SU-DHL-6 (cell line): ENCODE results near the gene SLC51A.
"Not testable (repeated sequence)": the region's sequence is repeated elsewhere in the genome, so short reads cannot be mapped to it uniquely, and the experiment has no call there.

ENCODE experiments used
- H2AFZ ChIP-seq: fragments of 200-600 bp; sonication (generic); 2 replicates; pipeline ENCODE4 v1.6.1; 2014; ENCODE audit warnings: low read depth, mild to moderate bottlenecking, moderate library complexity, mixed read lengths, antibody characterized with exemption, low read length; ENCODE audit not compliant: severe bottlenecking
- H3F3A ChIP-seq: fragments of 200-600 bp; shearing (Covaris generic); 2 replicates; pipeline ENCODE4 v1.6.0; 2016; ENCODE audit warnings: antibody characterized with exemption, mild to moderate bottlenecking; ENCODE audit not compliant: insufficient read depth
- H3K27ac ChIP-seq: fragments of 200-600 bp; sonication (generic); 2 replicates; pipeline ENCODE4 v1.5.1; 2016; ENCODE audit warnings: low read depth, mild to moderate bottlenecking, low read length, moderate library complexity, mixed read lengths
- H3K27me3 ChIP-seq: fragments of 200-600 bp; sonication (generic), shearing (Covaris generic); 2 replicates; pipeline ENCODE4 v1.6.0; 2014; ENCODE audit warnings: mild to moderate bottlenecking, low read length
- H3K36me3 ChIP-seq: fragments of 200-600 bp; sonication (generic); 2 replicates; pipeline ENCODE4 v1.6.1; 2014; ENCODE audit warnings: mild to moderate bottlenecking, low read length, mixed read lengths
- H3K4me2 ChIP-seq: fragments of 300-600, 200-600 bp; shearing (Covaris generic), sonication (generic); 2 replicates; pipeline ENCODE4 v1.6.0; 2014; ENCODE audit warnings: low read length, low read depth, mild to moderate bottlenecking; ENCODE audit not compliant: poor library complexity, severe bottlenecking
- H3K4me3 ChIP-seq: fragments of 200-600 bp; sonication (generic); 2 replicates; pipeline ENCODE4 v1.5.1; 2014; ENCODE audit warnings: antibody characterized with exemption, low read length, mild to moderate bottlenecking, mixed read lengths; ENCODE audit not compliant: insufficient read depth, poor library complexity, severe bottlenecking
- H3K79me2 ChIP-seq: fragments of 200-600 bp; sonication (generic); 2 replicates; pipeline ENCODE4 v1.6.1; 2014; ENCODE audit warnings: mild to moderate bottlenecking, low read length, moderate library complexity; ENCODE audit not compliant: insufficient read depth
- H3K9ac ChIP-seq: fragments of 200-600 bp; sonication (generic); 2 replicates; pipeline ENCODE4 v1.7.0; 2014; ENCODE audit warnings: mild to moderate bottlenecking, low read length
- H3K9me2 ChIP-seq: fragments of 200-600 bp; sonication (generic); replicated peaks from 2 replicates; pipeline ENCODE4 v1.6.1; 2014; ENCODE audit warnings: low read length; ENCODE audit not compliant: insufficient read depth
- H3K9me3 ChIP-seq: fragments of 200-600 bp; sonication (generic); 2 replicates; pipeline ENCODE4 v1.6.1; 2014; ENCODE audit warnings: low read length, mixed read lengths; ENCODE audit not compliant: insufficient read depth
- H4K20me1 ChIP-seq: fragments of 200-600 bp; sonication (generic); 2 replicates; pipeline ENCODE4 v1.6.1; 2014; ENCODE audit warnings: low read depth, mild to moderate bottlenecking, antibody characterized with exemption, low read length, moderate library complexity, mixed read lengths
- EZH2phosphoT487 ChIP-seq: fragments of 200-600 bp; sonication (generic), shearing (Covaris generic); conservative IDR thresholded peaks from 2 replicates; pipeline ENCODE4 v1.6.1; 2018; ENCODE audit warnings: mild to moderate bottlenecking, antibody characterized with exemption, low read length, moderate library complexity, mixed read lengths
- TF ChIP-seq, protein P1 (sequence below): fragments of 200-600 bp; sonication (generic); IDR thresholded peaks from one replicate; pipeline ENCODE4 v1.5.1; 2017; ENCODE audit warnings: antibody characterized with exemption, mild to moderate bottlenecking, low read length, moderate library complexity; ENCODE audit not compliant: insufficient read depth, poor library complexity, severe bottlenecking

SLC51A gene

GRCh38 chr3:196180346-196180745 lies 36.0 kb upstream of the SLC51A start:
- H3K4me2 ChIP-seq, result no peak overlapping the region
- H4K20me1 ChIP-seq, result no peaks in the 10 kb centered on the region
- no peak overlapping the region for H3K27ac ChIP-seq
- H2AFZ ChIP-seq, result no peak overlapping the region
- H3K9me2 ChIP-seq, result no peaks in the 10 kb centered on the region
- no peaks in the 10 kb centered on the region for H3F3A ChIP-seq
- H3K4me3 ChIP-seq, result no peak overlapping the region
- no peaks in the 10 kb centered on the region for H3K27me3 ChIP-seq
- TF ChIP-seq, protein P1, sequence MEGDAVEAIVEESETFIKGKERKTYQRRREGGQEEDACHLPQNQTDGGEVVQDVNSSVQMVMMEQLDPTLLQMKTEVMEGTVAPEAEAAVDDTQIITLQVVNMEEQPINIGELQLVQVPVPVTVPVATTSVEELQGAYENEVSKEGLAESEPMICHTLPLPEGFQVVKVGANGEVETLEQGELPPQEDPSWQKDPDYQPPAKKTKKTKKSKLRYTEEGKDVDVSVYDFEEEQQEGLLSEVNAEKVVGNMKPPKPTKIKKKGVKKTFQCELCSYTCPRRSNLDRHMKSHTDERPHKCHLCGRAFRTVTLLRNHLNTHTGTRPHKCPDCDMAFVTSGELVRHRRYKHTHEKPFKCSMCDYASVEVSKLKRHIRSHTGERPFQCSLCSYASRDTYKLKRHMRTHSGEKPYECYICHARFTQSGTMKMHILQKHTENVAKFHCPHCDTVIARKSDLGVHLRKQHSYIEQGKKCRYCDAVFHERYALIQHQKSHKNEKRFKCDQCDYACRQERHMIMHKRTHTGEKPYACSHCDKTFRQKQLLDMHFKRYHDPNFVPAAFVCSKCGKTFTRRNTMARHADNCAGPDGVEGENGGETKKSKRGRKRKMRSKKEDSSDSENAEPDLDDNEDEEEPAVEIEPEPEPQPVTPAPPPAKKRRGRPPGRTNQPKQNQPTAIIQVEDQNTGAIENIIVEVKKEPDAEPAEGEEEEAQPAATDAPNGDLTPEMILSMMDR, result no peak
- no peaks in the 10 kb centered on the region for H3K79me2 ChIP-seq
- H3K36me3 ChIP-seq, result no peaks in the 10 kb centered on the region
- H3K9me3 ChIP-seq, result no peaks in the 10 kb centered on the region
- no peak overlapping the region for H3K9ac ChIP-seq

GRCh38 chr3:196181127-196181546 lies 35.2 kb upstream of the SLC51A start:
- H3K4me3 ChIP-seq, result no peak overlapping the region
- no peak for TF ChIP-seq EZH2phosphoT487
- TF ChIP-seq, protein P1, result no peak
- H3K9ac ChIP-seq, result no peak overlapping the region
- no peaks in the 10 kb centered on the region for H3K79me2 ChIP-seq
- H3K36me3 ChIP-seq, result no peaks in the 10 kb centered on the region
- H4K20me1 ChIP-seq, result no peaks in the 10 kb centered on the region
- H3K9me3 ChIP-seq, result no peaks in the 10 kb centered on the region
- H2AFZ ChIP-seq, result no peak overlapping the region
- H3K9me2 ChIP-seq, result no peaks in the 10 kb centered on the region
- no peaks in the 10 kb centered on the region for H3F3A ChIP-seq
- H3K27ac ChIP-seq, result no peak overlapping the region
- no peaks in the 10 kb centered on the region for H3K27me3 ChIP-seq
- no peak overlapping the region for H3K4me2 ChIP-seq

DNA sequence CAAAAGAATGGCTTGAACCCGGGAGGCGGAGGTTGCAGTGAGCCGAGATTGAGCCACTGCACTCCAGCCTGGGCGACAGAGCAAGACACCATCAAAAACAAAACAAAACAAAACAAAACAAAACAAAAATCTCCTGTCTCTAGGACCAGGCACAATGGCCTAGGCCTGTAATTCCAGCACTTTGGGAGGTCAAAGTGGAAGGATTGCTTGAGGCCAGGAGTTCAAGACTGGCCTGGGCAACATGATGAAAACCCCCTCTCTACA lies 32.2 kb upstream of the SLC51A start:
- H3K9ac ChIP-seq, H3K27ac ChIP-seq, H3K79me2 ChIP-seq, H3K4me3 ChIP-seq, H3K36me3 ChIP-seq, H3K9me2 ChIP-seq, H3K9me3 ChIP-seq, H3F3A ChIP-seq, H3K27me3 ChIP-seq, H2AFZ ChIP-seq, H3K4me2 ChIP-seq, H4K20me1 ChIP-seq: not testable (repeated sequence)

DNA sequence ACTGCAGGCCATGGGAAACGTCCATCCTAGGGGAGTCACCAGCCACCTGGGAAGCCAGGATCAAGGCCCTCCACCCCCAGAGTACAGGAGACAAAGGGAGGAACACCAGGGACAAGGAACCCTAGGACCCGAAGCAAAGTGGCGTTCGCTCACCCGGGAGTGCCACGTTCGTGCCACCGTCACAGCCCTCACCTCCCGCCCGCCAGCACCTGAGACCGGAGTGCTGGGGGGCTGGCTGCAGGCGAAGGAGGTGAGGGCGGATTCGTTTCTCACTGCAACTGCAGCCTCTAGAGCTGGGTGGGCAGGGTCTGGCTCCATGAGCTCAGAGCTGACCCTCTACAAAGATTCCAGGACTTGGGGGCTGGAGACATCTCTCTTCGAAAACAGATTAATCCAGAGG lies 31.5 kb upstream of the SLC51A start:
- H3K4me3 ChIP-seq, result no peak overlapping the region
- no peaks in the 10 kb centered on the region for H4K20me1 ChIP-seq
- TF ChIP-seq EZH2phosphoT487, result no peak
- TF ChIP-seq, protein P1, result no peak
- H3K36me3 ChIP-seq, result no peaks in the 10 kb centered on the region
- H3K27me3 ChIP-seq, result no peaks in the 10 kb centered on the region
- H3K79me2 ChIP-seq, result no peaks in the 10 kb centered on the region
- no peaks in the 10 kb centered on the region for H3K9me3 ChIP-seq
- no peaks in the 10 kb centered on the region for H3K9me2 ChIP-seq
- H2AFZ ChIP-seq, result no peak overlapping the region
- H3K4me2 ChIP-seq, result no peak overlapping the region
- no peaks in the 10 kb centered on the region for H3F3A ChIP-seq
- no peak overlapping the region for H3K9ac ChIP-seq
- no peak overlapping the region for H3K27ac ChIP-seq
